Measurements from ENCODE around the gene HCN2. TPM values are rescaled to one million over a fixed set of nuclear protein-coding genes. Genes with fewer than 3 reads are reported as not detected.

The HCN2 gene
- total RNA-seq (2022): 2.7 and 3.9 TPM in 2 replicates
- Bru-seq, nascent RNA: percentile 20 among the genes with signal in this experiment
- BruChase-seq, experiment 1, labeled RNA remaining after a 2-hour chase: percentile 25 among the genes with signal in this experiment
- BruChase-seq, experiment 2, labeled RNA remaining after a 6-hour chase: percentile 30 among the genes with signal in this experiment
- long read RNA-seq: 0 reads

DNA sequence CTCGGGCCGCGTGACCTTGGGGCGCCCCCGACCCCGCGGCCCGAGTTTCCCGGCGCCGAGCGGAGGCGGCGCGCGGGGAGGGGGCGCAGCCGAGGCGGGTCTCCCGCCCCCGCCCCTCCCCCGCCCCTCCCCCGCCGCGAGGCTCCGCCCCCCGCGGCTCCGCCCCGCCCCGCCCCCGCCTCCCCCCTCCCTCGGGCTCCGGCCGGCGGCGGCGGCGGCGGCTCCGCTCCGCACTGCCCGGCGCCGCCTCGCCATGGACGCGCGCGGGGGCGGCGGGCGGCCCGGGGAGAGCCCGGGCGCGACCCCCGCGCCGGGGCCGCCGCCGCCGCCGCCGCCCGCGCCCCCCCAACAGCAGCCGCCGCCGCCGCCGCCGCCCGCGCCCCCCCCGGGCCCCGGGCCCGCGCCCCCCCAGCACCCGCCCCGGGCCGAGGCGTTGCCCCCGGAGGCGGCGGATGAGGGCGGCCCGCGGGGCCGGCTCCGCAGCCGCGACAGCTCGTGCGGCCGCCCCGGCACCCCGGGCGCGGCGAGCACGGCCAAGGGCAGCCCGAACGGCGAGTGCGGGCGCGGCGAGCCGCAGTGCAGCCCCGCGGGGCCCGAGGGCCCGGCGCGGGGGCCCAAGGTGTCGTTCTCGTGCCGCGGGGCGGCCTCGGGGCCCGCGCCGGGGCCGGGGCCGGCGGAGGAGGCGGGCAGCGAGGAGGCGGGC is at the start of gene HCN2:
Gene HCN2, plus strand, starts transcription at position 189 of the 703 bp plus-strand sequence. Its CDS starts 65 bp downstream, at position 254.
- ChIA-PET CTCF (interaction anchor here (0.5 kb wide), 1 partner anchor 34 kb away, joined by 4 read pairs; no protein-coding TSS in a partner anchor), POLR2A (no interaction called here)
- Histone ChIP-seq H3K4me3 (ENCODE audit: low read depth, low read length) (peak within 1 kb of the TSS; percentile 38), H3K4me1 (peaks cover 19% of the 10 kb centered on the region), H3K36me3 (ENCODE audit: control insufficient read depth, insufficient read depth, low read length) (no peaks in the 10 kb centered on the region), H3K27me3 (replicated peaks; ENCODE audit: control insufficient read depth, insufficient read depth, low read length) (0 out of 2 replicates have a peak, but pooled peaks cover 2% of the 10 kb centered on the region), H3K9me3 (no peaks in the 10 kb centered on the region)
- Mint-ChIP-seq H3K36me3 (ENCODE audit: insufficient read depth, unreplicated experiment) (peaks cover 24% of the 10 kb centered on the region), H3K4me1 (ENCODE audit: low read depth, unreplicated experiment) (no peaks in the 10 kb centered on the region), H3K9me3 (ENCODE audit: unreplicated experiment) (no peaks in the 10 kb centered on the region), H3K27me3 (ENCODE audit: insufficient read depth, unreplicated experiment) (peaks cover 7% of the 10 kb centered on the region), H3K4me3 (ENCODE audit: unreplicated experiment) (peak within 1 kb of the TSS; percentile 55), H3K27ac (ENCODE audit: unreplicated experiment) (no peak within 1 kb of the TSS)
- DNase-seq: no peak
- no TSS peak for BruUV-seq (replicated peaks)
- no peak for TF ChIP-seq CTCF (IDR thresholded peaks at IDR 0.05; ENCODE audit: insufficient read depth in 1 of 2, low read depth in 1 of 2, low read length in 1 of 2, severe bottlenecking in 1 of 2, unreplicated experiment in 1 of 2)
- intact Hi-C loops (cut with micrococcal nuclease; ENCODE audit: unreplicated experiment): no loop called here

DNA sequence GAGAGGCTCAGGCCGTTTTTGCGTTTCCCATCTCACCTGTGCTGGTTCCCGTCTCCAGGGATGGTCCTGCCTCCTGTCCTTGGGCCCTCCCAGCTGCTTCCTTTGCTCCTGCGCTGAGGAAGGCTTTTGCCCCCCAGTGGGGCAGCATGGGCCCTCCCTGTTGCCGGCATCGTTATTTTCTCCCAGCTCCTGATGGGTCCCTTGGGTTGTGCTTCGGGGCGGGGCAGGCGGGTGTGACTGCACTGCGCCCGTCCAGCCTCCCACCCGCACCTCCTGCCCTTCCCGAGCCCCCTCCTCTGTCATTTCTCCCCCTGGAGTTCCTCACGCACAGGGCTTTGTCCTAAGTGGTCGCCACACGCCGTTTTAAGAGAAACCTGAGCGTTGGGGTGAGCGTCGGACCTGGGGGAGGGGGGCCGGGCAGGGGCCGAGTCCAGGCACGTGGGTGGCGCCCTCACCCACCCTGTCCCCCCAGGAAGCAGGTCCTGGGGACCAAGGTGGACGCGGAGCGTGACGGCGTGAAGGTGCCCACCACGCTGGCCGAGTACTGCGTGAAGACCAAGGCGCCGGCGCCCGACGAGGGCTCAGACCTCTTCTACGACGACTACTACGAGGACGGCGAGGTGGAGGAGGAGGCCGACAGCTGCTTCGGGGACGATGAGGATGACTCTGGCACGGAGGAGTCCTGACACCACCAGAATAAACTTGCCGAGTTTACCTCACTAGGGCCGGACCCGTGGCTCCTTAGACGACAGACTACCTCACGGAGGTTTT is 48.6 kb upstream of the HCN2 start:
- intact Hi-C loops (cut with micrococcal nuclease; ENCODE audit: unreplicated experiment): no loop called here
- H3K27me3 Mint-ChIP-seq (ENCODE audit: insufficient read depth, unreplicated experiment): no peaks in the 10 kb centered on the region
- Histone ChIP-seq H3K9me3 (no peaks in the 10 kb centered on the region), H3K27me3 (replicated peaks; ENCODE audit: control insufficient read depth, insufficient read depth, low read length) (no peaks in the 10 kb centered on the region), H3K4me3 (ENCODE audit: low read depth, low read length) (no peak overlapping the region), H3K36me3 (ENCODE audit: control insufficient read depth, insufficient read depth, low read length) (no peaks in the 10 kb centered on the region), H3K4me1 (no peaks in the 10 kb centered on the region)
- no peak for DNase-seq
- no peaks in the 10 kb centered on the region for H3K4me1 Mint-ChIP-seq (ENCODE audit: low read depth, unreplicated experiment)
- peaks cover 34% of the 10 kb centered on the region for H3K36me3 Mint-ChIP-seq (ENCODE audit: insufficient read depth, unreplicated experiment)
- POLR2A ChIA-PET: no interaction called here
- no peak for TF ChIP-seq CTCF (IDR thresholded peaks at IDR 0.05; ENCODE audit: insufficient read depth in 1 of 2, low read depth in 1 of 2, low read length in 1 of 2, severe bottlenecking in 1 of 2, unreplicated experiment in 1 of 2)
- no peaks in the 10 kb centered on the region for H3K9me3 Mint-ChIP-seq (ENCODE audit: unreplicated experiment)
- BruUV-seq (replicated peaks): no TSS peak
- CTCF ChIA-PET: no interaction called here
- H3K4me3 Mint-ChIP-seq (ENCODE audit: unreplicated experiment): no peak overlapping the region
- H3K27ac Mint-ChIP-seq (ENCODE audit: unreplicated experiment): no peak overlapping the region

DNA sequence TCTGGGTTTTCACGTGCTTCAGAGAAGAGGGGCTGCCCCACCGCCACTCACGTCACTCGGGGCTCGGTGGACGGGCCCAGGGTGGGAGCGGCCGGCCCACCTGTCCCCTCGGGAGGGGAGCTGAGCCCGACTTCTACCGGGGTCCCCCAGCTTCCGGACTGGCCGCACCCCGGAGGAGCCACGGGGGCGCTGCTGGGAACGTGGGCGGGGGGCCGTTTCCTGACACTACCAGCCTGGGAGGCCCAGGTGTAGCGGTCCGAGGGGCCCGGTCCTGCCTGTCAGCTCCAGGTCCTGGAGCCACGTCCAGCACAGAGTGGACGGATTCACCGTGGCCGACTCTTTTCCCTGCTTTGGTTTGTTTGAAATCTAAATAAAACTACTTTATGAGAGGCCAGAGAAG is 48.0 kb upstream of the HCN2 start:
- Histone ChIP-seq H3K4me3 (ENCODE audit: low read depth, low read length) (no peak overlapping the region), H3K36me3 (ENCODE audit: control insufficient read depth, insufficient read depth, low read length) (no peaks in the 10 kb centered on the region), H3K27me3 (replicated peaks; ENCODE audit: control insufficient read depth, insufficient read depth, low read length) (no peaks in the 10 kb centered on the region), H3K4me1 (no peaks in the 10 kb centered on the region), H3K9me3 (no peaks in the 10 kb centered on the region)
- intact Hi-C loops (cut with micrococcal nuclease; ENCODE audit: unreplicated experiment): no loop called here
- BruUV-seq (replicated peaks): TSS peak; percentile 20
- Mint-ChIP-seq H3K4me1 (ENCODE audit: low read depth, unreplicated experiment) (no peaks in the 10 kb centered on the region), H3K27me3 (ENCODE audit: insufficient read depth, unreplicated experiment) (no peaks in the 10 kb centered on the region), H3K9me3 (ENCODE audit: unreplicated experiment) (no peaks in the 10 kb centered on the region), H3K4me3 (ENCODE audit: unreplicated experiment) (no peak overlapping the region), H3K27ac (ENCODE audit: unreplicated experiment) (no peak overlapping the region), H3K36me3 (ENCODE audit: insufficient read depth, unreplicated experiment) (peaks cover 32% of the 10 kb centered on the region)
- no peak for TF ChIP-seq CTCF (IDR thresholded peaks at IDR 0.05; ENCODE audit: insufficient read depth in 1 of 2, low read depth in 1 of 2, low read length in 1 of 2, severe bottlenecking in 1 of 2, unreplicated experiment in 1 of 2)
- POLR2A ChIA-PET: interaction anchor here (0.6 kb wide), 1 partner anchor 8 kb away, joined by 3 read pairs; no protein-coding TSS in a partner anchor
- no peak for DNase-seq
- CTCF ChIA-PET: interaction anchor here (0.5 kb wide), 1 partner anchor 24 kb away, joined by 3 read pairs; no protein-coding TSS in a partner anchor

Measured in Caco-2 (cell line).